K562 (cell line): ENCODE measurements around the gene IDS. TPM values are rescaled to one million over a fixed set of nuclear protein-coding genes. Genes with fewer than 3 reads are reported as not detected.

Experiments used
- CSDE1 ChIP-seq, 2 experiments: fragments of 450-650 bp; IDR thresholded peaks; 2 replicates each; pipeline ENCODE4 v1.6.1; 2016; ENCODE audit warnings: mild to moderate bottlenecking in 1 of 2
- HCFC1 ChIP-seq: IDR thresholded peaks from 2 replicates; pipeline ENCODE4 v1.6.1; 2012; ENCODE audit warnings: low read depth, low read length, improper control_type of control experiment
- KAT7 ChIP-seq: sonication (generic); formaldehyde crosslinking; IDR thresholded peaks from 2 replicates; pipeline ENCODE4 v1.8.0; 2022; ENCODE audit warnings: missing genetic modification reagents, mild to moderate bottlenecking, borderline replicate concordance
- KLF13 ChIP-seq: fragments of 450-650 bp; IDR thresholded peaks from 2 replicates; pipeline ENCODE4 v1.6.1; 2016; ENCODE audit warnings: missing genetic modification characterization, low read depth, mild to moderate bottlenecking, missing compliant biosample characterization, moderate library complexity, borderline replicate concordance
- PRPF4 ChIP-seq: fragments of 200-400 bp; formaldehyde crosslinking; IDR thresholded peaks from one replicate; pipeline ENCODE4 v1.6.1; 2017; ENCODE audit warnings: low read length, low read depth, mild to moderate bottlenecking; ENCODE audit not compliant: insufficient read depth, poor library complexity, severe bottlenecking
- TEAD1 ChIP-seq, 2 experiments: fragments of 450-650 bp in 1 of 2; sonication (generic) in 1 of 2; formaldehyde crosslinking; IDR thresholded peaks; 2 replicates each; pipeline versions ENCODE4 v1.4.0 to v1.8.0; 2020 to 2022; ENCODE audit warnings: mild to moderate bottlenecking in 2 of 2, missing genetic modification reagents in 1 of 2
- polyA plus RNA-seq, 8 experiments: library from polyadenylated mRNA; depleted of rRNA in 4 of 8; stranded (reverse) in 5 of 8; unstranded in 3 of 8; fragments of >200 nt; fragmentation: Nextera tagmentation in 2 of 8; fragmentation: Illumina TruSeq in 1 of 8; extraction: Ambion mirVana in 2 of 8; extraction: Trizol in 1 of 8; gene quantifications; 2 replicates each; pipeline versions ENCODE4 v1.2.1 to v1.2.3, GENCODE V29; 2011 to 2014; ENCODE audit warnings: inconsistent platforms in 1 of 8, missing spikeins in 1 of 8
- total RNA-seq, 7 experiments: library from RNA; depleted of rRNA in 6 of 7; stranded (reverse); fragments of >200 nt in 6 of 7; fragmentation: Illumina TruSeq in 2 of 7; extraction: Trizol in 2 of 7; gene quantifications; 2 replicates each; pipeline versions ENCODE4 v1.2.1 to v1.2.3, GENCODE V29; 2011 to 2021; ENCODE audit warnings: low replicate concordance in 1 of 7
- TF ChIP-seq, protein P1 (sequence below), 2 experiments: fragments of 450-650 bp; IDR thresholded peaks; 2 replicates each; pipeline ENCODE4 v1.6.1; 2016; ENCODE audit warnings: mild to moderate bottlenecking in 2 of 2, borderline replicate concordance in 1 of 2, low read depth in 1 of 2, moderate library complexity in 1 of 2
- TF ChIP-seq, protein P2 (sequence below): sonication (generic); formaldehyde crosslinking; IDR thresholded peaks from 2 replicates; pipeline ENCODE4 v1.8.0; 2022; ENCODE audit warnings: mild to moderate bottlenecking, missing genetic modification reagents
- TF ChIP-seq, protein P3 (sequence below), 2 experiments: fragments of 450-650 bp; formaldehyde crosslinking in 1 of 2; IDR thresholded peaks; 2 replicates each; pipeline versions ENCODE4 v1.4.0 to v1.6.1; 2014 to 2020; ENCODE audit warnings: mild to moderate bottlenecking in 2 of 2, borderline replicate concordance in 1 of 2, low read depth in 1 of 2

IDS gene
- total and polyA plus RNA-seq, 9 of the 15 experiments (the other 6 are each of a cell fraction or from before 2014, with no cell fraction given) = 2.0 to 18.6 (median 8.6) TPM

DNA sequence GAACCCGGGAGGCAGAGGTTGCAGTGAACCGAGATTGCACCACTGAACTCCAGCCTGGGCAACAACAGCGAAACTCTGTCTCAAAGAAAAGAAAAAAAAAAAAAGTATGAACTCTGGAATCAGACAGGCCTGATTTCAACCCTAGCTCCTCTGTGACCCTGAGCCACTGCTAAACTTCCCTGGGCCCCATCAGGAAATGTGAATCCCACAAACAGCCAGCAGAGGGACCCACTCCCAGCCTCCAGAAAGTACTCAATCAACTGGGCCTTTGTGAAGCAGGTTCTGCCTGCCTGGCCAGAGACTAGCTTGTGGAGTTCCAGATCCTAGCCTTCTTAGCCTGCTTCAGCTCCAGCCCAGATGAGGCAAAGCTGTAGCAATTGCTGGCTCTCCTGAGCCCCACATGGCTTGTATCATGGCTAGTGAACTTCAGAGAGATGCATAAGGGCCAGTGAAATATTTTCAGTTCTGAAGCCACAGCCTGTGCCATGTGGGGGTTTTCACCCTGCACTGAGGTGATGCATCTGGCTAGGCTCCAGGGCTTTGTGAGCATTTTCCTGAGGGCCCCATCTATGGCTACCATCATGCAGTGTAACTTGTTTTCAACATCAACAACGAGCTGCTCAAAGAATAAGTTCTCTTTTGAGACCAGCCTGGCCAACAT, 7.2 kb upstream of the IDS start (continued):
- TF ChIP-seq, protein P1, sequence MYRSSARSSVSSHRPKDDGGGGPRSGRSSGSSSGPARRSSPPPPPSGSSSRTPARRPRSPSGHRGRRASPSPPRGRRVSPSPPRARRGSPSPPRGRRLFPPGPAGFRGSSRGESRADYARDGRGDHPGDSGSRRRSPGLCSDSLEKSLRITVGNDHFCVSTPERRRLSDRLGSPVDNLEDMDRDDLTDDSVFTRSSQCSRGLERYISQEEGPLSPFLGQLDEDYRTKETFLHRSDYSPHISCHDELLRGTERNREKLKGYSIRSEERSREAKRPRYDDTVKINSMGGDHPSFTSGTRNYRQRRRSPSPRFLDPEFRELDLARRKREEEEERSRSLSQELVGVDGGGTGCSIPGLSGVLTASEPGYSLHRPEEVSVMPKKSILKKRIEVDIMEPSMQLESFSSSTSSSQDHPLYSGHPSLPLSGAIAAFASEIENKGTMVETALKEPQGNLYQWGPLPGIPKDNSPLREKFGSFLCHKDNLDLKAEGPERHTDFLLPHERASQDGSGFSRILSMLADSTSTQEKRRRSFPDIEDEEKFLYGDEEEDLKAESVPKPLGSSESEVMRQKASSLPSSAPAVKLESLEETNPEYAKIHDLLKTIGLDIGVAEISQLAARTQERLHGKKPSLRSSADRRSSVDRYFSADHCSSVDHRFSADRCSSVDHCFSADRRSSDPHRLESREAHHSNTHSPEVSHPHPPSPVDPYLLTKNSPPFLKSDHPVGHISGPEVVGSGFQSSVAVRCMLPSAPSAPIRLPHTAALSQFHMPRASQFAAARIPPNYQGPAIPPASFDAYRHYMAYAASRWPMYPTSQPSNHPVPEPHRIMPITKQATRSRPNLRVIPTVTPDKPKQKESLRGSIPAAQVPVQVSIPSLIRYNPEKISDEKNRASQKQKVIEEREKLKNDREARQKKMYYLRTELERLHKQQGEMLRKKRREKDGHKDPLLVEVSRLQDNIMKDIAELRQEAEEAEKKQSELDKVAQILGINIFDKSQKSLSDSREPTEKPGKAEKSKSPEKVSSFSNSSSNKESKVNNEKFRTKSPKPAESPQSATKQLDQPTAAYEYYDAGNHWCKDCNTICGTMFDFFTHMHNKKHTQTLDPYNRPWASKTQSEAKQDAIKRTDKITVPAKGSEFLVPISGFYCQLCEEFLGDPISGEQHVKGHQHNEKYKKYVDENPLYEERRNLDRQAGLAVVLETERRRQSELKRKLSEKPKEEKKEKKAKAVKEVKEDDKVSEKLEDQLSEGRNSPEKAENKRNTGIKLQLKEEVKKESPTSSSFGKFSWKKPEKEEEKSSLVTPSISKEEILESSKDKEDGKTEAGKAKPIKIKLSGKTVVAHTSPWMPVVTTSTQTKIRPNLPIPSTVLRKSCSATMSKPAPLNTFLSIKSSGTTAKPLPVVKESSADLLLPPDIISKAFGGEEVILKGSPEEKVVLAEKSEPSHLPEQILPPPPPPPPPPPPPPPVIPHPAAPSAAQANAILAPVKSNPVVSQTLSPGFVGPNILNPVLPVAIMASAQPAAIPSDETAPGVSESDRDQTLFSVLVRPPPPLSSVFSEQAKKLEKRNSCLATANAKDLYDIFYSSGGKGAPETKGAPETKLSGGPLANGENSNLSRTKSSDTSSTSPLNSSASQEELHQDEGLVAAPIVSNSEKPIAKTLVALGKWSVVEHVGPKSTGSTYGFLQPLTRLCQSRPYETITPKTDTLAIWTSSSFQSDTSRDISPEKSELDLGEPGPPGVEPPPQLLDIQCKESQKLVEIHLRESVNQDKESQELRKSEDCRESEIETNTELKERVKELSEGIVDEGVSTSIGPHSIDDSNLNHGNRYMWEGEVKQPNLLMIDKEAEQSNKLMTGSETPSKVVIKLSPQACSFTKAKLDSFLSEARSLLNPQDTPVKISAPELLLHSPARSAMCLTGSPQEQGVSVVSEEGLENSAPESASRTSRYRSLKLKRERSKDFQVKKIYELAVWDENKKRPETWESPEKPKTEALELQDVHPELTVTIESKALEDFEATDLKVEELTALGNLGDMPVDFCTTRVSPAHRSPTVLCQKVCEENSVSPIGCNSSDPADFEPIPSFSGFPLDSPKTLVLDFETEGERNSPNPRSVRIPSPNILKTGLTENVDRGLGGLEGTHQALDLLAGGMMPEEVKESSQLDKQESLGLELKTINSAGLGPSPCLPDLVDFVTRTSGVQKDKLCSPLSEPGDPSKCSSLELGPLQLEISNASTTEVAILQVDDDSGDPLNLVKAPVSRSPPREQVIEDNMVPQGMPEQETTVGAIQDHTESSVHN (IDR thresholded peaks at IDR 0.05; ENCODE audit: borderline replicate concordance in 1 of 2, low read depth in 1 of 2) = no peak
- TF ChIP-seq TEAD1 (CRISPR knock-in tag; IDR thresholded peaks at IDR 0.05) = no peak
- TF ChIP-seq HCFC1 = no peak
- TF ChIP-seq CSDE1 (IDR thresholded peaks at IDR 0.05) = no peak
- TF ChIP-seq, protein P2, sequence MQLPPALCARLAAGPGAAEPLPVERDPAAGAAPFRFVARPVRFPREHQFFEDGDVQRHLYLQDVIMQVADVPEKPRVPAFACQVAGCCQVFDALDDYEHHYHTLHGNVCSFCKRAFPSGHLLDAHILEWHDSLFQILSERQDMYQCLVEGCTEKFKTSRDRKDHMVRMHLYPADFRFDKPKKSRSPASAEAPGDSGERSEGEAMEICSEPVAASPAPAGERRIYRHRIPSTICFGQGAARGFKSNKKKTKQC (CRISPR knock-in tag) = no peak
- TF ChIP-seq, protein P3, sequence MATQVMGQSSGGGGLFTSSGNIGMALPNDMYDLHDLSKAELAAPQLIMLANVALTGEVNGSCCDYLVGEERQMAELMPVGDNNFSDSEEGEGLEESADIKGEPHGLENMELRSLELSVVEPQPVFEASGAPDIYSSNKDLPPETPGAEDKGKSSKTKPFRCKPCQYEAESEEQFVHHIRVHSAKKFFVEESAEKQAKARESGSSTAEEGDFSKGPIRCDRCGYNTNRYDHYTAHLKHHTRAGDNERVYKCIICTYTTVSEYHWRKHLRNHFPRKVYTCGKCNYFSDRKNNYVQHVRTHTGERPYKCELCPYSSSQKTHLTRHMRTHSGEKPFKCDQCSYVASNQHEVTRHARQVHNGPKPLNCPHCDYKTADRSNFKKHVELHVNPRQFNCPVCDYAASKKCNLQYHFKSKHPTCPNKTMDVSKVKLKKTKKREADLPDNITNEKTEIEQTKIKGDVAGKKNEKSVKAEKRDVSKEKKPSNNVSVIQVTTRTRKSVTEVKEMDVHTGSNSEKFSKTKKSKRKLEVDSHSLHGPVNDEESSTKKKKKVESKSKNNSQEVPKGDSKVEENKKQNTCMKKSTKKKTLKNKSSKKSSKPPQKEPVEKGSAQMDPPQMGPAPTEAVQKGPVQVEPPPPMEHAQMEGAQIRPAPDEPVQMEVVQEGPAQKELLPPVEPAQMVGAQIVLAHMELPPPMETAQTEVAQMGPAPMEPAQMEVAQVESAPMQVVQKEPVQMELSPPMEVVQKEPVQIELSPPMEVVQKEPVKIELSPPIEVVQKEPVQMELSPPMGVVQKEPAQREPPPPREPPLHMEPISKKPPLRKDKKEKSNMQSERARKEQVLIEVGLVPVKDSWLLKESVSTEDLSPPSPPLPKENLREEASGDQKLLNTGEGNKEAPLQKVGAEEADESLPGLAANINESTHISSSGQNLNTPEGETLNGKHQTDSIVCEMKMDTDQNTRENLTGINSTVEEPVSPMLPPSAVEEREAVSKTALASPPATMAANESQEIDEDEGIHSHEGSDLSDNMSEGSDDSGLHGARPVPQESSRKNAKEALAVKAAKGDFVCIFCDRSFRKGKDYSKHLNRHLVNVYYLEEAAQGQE (IDR thresholded peaks at IDR 0.05; ENCODE audit: borderline replicate concordance) = peak; percentile 44; the same call in 1 of the 2 replicates
- TF ChIP-seq, protein P3 (CRISPR knock-in tag; IDR thresholded peaks at IDR 0.05; ENCODE audit: low read depth) = no peak
- TF ChIP-seq KAT7 = no peak
- TF ChIP-seq KLF13 (tag) = no peak
- TF ChIP-seq PRPF4 = no peak
